ENCODE data around the gene AASS.
A peak's percentile ranks its signal among the peaks of the same experiment; 100 is the strongest.
"Not testable (repeated sequence)": the region's sequence is repeated elsewhere in the genome, so short reads cannot be mapped to it uniquely, and the experiment has no call there.

Gene AASS

GRCh38 chr7:122143751-122144711, at the start of gene AASS:
TSS of gene AASS (minus strand) at chr7:122144249. CDS start at chr7:122133726, 10,523 bp downstream.
- DNase-seq (ENCODE audit: low spot score) = peak; percentile 99

- DNase-seq (ENCODE audit: low spot score) = no peak
Observed at GRCh38 chr7:122188785-122189184, 44.7 kb upstream of the AASS start.

- no peak for DNase-seq (ENCODE audit: low spot score)
Observed at GRCh38 chr7:122183106-122183505, 39.1 kb upstream of the AASS start.

GRCh38 chr7:122182081-122182480, 38.0 kb upstream of the AASS start:
- DNase-seq (ENCODE audit: low spot score) = no peak

- DNase-seq (ENCODE audit: low spot score) = not testable (repeated sequence)
Observed at GRCh38 chr7:122172144-122172543, 28.1 kb upstream of the AASS start.

- DNase-seq (ENCODE audit: low spot score) = no peak
Observed at GRCh38 chr7:122166740-122167139, 22.7 kb upstream of the AASS start.

- DNase-seq (ENCODE audit: low spot score) = no peak
Observed at GRCh38 chr7:122166275-122166674, 22.2 kb upstream of the AASS start.

GRCh38 chr7:122161628-122162027, 17.6 kb upstream of the AASS start:
- no peak for DNase-seq (ENCODE audit: low spot score)

GRCh38 chr7:122155566-122155965, 11.5 kb upstream of the AASS start:
- DNase-seq (ENCODE audit: low spot score) = no peak

- no peak for DNase-seq (ENCODE audit: low spot score)
Observed at GRCh38 chr7:122148878-122149277, 4.8 kb upstream of the AASS start.

GRCh38 chr7:122148081-122148480, 4.0 kb upstream of the AASS start:
- DNase-seq (ENCODE audit: low spot score) = no peak

GRCh38 chr7:122145937-122146645, 2.0 kb upstream of the AASS start:
- DNase-seq (ENCODE audit: low spot score) = no peak

GRCh38 chr7:122143376-122143750, 686 bp downstream of the AASS start:
- peak; percentile 33 for DNase-seq (ENCODE audit: low spot score)

- no peak for DNase-seq (ENCODE audit: low spot score)
Observed at GRCh38 chr7:122140918-122141317, 3.1 kb downstream of the AASS start.

GRCh38 chr7:122137251-122138077, 6.6 kb downstream of the AASS start:
- DNase-seq (ENCODE audit: low spot score) = peak; percentile 33

- DNase-seq (ENCODE audit: low spot score) = peak; percentile 38
Observed at GRCh38 chr7:122136639-122137245, 7.3 kb downstream of the AASS start.

- peak; percentile 16 for DNase-seq (ENCODE audit: low spot score)
Observed at GRCh38 chr7:122136078-122136477, 8.0 kb downstream of the AASS start.

GRCh38 chr7:122135275-122135674, 8.8 kb downstream of the AASS start:
- no peak for DNase-seq (ENCODE audit: low spot score)

GRCh38 chr7:122134793-122135192, 9.3 kb downstream of the AASS start:
- not testable (repeated sequence) for DNase-seq (ENCODE audit: low spot score)

GRCh38 chr7:122133477-122133876, 10.6 kb downstream of the AASS start:
- no peak for DNase-seq (ENCODE audit: low spot score)

- no peak for DNase-seq (ENCODE audit: low spot score)
Observed at GRCh38 chr7:122132341-122132740, 11.7 kb downstream of the AASS start.

- DNase-seq (ENCODE audit: low spot score) = no peak
Observed at GRCh38 chr7:122123746-122124145, 20.3 kb downstream of the AASS start.

All from pons (tissue), 1 donor.